ENCODE results near the gene GTF2A2.

Gene GTF2A2

DNA sequence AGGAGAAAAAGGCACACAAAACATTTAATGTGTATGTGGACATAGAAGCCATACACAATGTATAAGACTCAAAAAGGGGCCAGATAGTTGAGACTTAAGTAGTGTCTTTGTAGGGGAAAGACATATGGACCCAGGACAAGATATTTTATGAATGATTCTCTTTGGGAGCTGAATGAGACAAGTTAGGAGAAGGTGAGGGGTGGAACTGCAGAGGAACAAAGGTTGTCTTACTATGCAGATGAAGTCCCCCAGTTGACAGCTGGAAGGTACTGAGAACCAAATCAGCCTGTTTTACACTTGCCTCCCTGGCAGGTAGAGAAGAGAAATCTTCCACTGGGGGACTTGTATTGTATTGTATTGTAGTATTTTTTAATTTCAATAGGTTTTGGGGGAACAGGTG, 60.7 kb downstream of the GTF2A2 start:
- no peak for DNase-seq

DNA sequence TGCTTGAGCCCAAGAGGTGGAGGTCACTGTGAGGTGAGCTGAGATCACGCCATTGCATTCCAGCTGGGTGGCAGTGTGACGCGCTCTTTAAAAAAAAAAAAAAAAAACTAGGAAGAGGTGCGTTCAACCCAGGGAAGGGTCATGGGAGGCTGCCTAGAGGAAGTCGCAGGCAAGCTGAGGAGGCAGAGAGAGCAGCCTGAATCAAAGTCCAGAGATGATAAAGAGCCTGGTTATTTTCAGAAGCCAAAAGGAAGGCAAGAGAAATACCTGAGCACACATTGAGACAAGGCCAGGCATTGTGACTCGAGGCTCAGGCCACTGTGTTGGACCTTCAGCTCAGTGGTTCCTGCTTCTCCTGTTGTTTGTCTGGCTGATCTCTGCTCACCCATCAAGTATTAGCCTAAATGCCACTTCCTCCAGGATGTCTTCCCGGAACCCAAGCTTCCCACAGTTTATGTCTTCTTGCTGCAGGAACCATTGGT, 61.8 kb downstream of the GTF2A2 start:
- no peak for DNase-seq

DNA sequence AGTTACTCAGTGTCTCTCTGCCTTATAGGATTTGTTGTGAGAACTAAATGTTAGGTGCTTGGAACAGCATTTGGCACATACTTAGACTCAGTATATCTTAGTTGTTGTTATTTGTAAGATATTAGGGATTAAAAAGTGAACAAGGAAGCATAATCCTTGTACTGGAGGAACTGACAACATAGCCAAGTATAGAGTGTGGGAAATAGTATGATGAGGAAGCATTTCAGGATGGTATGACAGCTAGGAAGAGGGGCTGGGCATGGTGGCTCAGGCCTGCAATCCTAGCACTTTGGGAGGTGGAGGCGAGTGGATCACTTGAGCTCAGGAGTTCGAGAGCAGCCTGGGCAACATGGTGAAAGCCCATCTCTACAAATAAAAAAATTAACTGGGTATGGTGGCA, 62.3 kb downstream of the GTF2A2 start:
- no peak for DNase-seq

DNA sequence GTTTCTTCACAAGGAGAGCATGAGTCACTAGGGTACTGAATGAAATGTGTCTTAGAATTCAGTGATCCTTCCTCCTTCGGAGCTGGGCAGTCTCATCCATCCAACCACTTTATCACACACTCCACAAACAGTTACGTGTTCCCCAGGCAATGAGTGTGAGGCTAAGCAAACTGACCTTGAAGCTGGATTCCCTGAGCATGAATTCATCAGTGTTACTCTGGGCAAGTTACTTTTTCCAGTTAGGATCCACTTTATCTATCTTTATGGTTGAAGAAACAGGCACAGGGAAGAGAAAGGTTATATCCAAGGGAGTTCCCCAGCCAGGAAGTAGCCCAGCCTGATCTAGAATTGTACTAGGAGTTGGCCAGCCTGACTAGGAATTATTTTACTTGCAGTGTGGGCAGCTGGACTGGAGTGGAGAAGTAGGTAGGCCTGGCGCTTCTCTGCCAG, 62.8 kb downstream of the GTF2A2 start:
- no peak for DNase-seq

DNA sequence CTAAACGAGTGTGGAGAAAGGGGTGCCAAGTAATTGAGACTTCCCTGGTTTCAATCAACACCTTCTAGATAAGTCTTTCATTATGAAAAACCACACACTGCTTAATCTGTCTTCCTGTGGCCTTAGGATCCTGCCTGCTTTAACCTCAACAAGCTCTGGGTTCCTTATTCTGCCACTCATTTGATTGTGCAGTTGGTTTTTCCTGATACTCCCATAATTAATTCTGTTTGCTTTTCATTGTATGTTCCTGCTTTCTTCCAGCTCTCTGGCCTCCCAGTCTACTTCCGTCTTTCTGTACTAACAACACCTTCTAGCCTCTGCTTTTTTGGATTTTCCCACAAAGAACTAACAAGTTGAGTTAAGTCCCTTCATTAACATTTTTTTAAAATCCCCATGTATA, 66.0 kb downstream of the GTF2A2 start:
- DNase-seq = peak; percentile 29

DNA sequence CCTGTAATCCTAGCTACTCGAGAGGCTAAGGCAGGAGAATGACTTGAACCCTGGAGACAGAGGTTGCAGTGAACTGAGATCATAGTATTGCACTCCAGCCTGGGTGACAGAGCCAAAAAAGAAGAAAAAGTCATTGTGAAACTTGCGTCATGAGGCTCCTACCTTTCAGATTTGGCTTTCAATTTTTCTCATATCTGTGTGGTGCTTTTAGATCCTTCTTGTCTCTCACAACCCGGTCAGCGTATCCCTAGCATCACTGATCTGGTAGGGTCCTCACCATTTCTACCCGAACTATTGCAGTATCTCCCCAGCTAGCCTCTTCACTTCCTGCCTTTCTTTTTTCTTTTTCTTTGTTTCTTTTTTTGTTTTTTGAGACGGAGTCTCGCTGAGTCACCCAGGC, 67.3 kb downstream of the GTF2A2 start:
- DNase-seq = peak; percentile 80

Measured in activated CD4-positive, alpha-beta T cell treated with anti-CD3 and anti-CD28 coated beads, Interleukin-2, amount 50 U/mL, for 16 hours (primary cell).